ENCODE results near the gene ME3.

ME3 gene

DNA sequence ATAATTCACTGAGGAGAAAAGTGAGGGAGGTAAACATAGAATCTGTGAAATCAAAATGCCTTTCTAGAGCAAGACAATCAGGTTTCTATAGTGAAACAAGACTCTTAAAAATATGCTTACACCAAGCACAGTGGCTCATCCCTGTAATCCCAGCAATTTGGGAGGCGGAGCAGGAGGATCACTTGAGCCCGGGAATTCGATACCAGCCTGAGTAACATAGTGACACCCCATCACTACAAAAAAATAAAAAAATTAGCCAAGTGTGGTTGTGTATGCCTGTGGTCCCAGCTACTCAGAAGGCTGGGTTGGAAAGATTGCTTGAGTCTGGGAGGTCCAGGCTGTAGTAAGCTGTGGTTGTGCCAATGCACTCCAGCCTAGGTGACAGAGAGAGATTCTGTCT, 43.2 kb upstream of the ME3 start:
- TF ChIP-seq, protein P1, sequence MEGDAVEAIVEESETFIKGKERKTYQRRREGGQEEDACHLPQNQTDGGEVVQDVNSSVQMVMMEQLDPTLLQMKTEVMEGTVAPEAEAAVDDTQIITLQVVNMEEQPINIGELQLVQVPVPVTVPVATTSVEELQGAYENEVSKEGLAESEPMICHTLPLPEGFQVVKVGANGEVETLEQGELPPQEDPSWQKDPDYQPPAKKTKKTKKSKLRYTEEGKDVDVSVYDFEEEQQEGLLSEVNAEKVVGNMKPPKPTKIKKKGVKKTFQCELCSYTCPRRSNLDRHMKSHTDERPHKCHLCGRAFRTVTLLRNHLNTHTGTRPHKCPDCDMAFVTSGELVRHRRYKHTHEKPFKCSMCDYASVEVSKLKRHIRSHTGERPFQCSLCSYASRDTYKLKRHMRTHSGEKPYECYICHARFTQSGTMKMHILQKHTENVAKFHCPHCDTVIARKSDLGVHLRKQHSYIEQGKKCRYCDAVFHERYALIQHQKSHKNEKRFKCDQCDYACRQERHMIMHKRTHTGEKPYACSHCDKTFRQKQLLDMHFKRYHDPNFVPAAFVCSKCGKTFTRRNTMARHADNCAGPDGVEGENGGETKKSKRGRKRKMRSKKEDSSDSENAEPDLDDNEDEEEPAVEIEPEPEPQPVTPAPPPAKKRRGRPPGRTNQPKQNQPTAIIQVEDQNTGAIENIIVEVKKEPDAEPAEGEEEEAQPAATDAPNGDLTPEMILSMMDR (IDR thresholded peaks at IDR 0.05): no peak

DNA sequence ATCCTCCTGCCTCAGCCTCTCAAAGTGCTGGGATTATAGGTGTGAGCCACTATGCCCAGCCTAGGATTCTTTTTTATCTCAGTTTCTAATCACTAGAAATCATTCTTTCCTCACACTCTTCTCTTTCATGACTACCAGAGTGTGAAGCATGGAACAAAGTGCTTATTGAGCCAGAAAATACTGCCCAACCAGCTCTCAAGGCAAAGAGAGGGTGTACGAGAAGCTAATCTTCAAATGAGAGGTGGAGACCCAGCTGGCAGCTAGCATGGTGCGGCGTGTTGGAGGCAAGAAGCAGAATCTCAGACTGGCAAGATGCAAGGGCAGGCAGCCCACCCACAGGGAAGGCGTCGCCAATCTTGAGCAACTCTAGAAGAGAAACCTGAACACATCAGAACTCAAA, 41.1 kb upstream of the ME3 start:
- TF ChIP-seq, protein P1 (IDR thresholded peaks at IDR 0.05): no peak

DNA sequence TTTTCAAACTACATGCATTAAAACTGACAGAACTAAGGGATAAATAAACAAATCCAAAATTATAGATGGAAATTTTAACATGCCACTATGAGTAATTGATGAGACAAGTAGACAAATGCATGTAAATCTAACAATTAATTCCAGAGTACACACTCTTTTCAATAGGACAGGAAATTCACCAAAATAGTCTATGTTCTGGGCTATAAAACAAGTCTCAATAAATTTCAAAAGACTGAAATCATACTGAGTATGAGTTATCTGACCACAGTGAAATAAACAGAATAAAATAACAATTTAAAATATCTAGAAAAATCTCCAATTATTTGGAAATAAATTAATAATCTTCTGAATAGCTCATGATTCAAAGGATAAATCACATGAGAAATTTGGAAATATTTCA, 38.5 kb upstream of the ME3 start:
- TF ChIP-seq, protein P1 (IDR thresholded peaks at IDR 0.05): no peak

DNA sequence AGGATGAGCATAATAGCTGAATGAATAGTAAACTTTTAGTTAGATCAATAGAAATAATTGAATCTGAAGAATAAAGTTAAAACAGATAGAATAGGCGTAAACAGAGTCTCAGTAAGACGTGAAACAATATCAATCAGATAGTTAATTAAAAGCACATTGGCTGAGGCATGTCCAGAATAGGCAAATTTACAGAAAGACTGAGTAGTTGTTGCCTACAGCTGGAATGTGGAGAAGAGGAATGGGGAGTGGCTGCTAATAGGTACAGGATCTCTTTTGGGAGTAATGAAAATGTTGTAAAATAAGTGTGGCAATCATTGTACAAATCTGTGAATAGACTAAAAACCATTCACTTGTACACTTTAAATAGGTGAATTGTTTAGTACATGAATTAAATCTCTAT, 36.3 kb upstream of the ME3 start:
- TF ChIP-seq, protein P1 (IDR thresholded peaks at IDR 0.05): no peak

DNA sequence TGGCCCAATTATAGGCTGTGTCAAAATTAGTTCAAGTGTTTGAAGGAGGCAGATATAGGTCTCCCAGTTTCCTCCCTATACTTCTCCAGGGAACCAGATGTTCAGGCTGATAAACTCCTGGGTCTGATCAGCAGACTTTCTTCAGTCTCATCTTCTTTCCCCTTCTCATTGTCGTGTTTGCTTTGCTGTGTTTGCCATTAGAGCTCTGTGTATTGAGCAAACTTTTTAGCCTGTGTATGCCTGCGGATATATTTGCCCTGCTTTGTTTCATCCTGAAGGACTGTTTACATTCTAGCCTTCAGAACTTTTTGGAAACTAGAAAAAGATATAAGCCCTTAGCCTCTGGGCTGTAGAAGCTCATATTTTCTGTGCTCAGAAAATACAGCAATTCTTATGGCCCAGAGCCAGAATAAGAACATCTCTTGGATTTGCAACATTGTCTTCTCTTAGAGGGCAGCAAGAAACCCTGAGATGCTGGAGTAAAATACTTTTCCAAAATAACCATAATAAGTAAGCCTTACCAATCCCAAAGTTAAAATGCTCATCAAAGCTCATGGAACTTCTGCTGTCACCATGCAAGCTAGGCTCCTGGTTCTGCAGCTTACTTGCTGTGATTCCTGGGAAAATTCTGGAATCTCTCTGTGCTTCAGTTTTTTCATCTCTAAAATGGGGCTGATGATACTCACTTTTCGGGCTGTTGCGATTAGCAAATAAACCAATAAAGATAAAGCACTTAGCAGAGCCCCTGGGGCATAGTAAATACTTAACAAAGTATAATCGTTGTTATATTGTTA, 34.1 kb upstream of the ME3 start:
- TF ChIP-seq, protein P1 (IDR thresholded peaks at IDR 0.05): no peak

DNA sequence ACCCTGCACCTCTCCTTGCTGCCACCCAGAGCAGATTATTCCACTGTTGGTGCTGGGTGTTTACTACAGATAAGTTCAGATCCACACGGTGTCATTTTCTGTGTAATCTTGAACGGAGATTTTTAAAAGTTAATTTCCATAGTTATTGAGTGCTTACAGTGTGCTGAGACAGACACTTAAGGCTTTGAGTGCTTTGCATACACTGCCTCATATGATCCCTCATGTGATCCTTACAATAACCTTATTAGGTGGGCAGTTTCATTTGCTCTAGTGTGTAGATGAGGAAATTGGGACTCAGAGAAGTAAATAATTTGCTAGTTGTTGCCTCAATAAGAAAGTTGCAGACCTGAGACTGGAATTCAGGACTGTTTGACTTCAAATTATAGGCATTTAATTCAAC, 32.3 kb upstream of the ME3 start:
- TF ChIP-seq, protein P1 (IDR thresholded peaks at IDR 0.05): no peak

DNA sequence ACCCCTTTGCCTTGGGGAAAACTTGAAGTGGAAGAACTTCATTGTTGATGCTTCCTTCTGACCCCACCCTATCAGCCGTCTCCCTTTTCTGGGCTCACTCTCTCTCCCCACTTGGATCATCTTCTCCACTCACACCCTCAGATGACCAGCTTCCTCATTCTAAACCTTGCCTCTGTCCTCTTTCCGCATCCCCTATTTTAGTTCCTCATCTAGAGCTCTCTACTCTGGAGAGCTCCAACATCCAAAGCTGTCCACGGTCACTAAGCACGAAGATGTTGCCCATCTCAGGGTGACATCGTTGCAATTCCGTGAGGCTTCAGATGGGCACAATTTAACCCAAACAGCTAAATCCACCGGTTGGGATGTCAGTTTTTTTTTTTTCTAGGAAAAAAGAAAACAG, 31.6 kb upstream of the ME3 start:
- TF ChIP-seq, protein P1 (IDR thresholded peaks at IDR 0.05): no peak

All from LNCAP (cell line).